Measurements from ENCODE around the gene GEMIN5.
"Not testable (repeated sequence)": the region's sequence is repeated elsewhere in the genome, so short reads cannot be mapped to it uniquely, and the experiment has no call there.

GEMIN5 gene

GRCh38 chr5:154937718-154938466 is at the start of gene GEMIN5:
Gene GEMIN5 (minus strand): TSS chr5:154938211. CDS start chr5:154938133, 78 bp downstream.
- peak; percentile 48 to 49 for DNase-seq (ENCODE audit: low read depth in 2 of 2)

DNA sequence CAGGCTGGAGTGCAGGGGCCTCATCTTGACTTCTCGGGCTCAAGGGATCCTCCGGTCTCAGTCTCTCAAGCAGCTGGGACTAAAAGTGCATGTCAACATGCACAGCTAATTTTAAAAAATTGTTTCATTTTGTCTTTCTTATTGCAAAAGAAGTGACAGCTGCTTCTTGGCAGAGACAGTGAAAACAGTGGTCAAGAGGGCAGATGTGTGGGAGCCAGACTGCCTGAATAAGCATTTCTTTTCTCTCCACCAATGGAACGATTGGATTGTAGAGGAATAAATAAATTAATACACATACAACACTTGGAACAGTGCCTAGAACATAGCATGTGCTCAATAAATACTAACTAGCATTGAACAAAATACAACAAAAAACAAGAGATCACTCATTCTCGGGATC is 48.1 kb upstream of the GEMIN5 start:
- no peak for DNase-seq (ENCODE audit: low read depth in 2 of 2)

DNA sequence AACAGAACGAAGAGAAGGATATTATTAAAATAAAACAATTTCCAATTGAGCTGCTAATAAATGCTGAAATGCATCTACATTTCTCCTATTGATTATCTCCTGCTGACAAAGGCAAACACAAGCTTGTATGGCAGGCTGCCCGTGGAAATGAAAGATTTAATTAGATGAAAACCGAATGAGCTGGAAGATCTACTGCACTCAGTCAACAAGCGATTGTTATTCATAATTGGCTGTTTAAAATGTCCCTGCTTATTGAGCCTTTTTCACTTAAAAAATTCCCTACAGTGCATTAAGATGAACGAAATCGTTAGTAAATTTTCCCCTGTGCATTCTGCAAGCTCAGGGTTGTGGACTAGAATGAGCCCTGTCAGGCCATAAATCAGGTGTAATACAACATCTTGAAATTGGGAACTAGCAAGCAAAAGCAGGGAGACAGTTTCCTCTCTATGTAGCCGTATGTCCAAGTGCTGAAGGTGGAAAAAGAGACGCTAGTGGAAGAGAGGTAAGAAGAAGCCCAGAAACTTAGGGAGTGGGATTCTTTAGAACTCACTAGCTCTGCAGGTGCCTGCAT is 47.0 kb upstream of the GEMIN5 start:
- DNase-seq (ENCODE audit: low read depth in 2 of 2): no peak

DNA sequence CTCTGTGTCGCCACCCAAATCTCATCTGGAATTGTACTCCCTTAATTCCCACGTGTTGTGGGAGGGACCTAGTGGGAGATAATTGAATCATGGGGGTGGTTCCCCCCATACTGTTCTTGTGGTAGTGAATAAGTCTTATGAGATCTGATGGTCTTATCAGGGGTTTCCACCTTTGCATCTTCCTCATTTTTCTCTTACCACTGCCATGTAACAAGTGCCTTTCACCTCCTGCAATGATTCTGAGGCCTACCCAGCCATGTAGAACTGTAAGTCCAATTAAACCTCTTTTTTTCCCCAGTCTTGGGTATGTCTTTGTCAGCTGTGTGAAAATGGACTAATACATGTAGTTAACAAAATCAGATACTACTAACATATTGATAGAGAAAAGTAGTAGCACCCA is 40.3 kb upstream of the GEMIN5 start:
- not testable (repeated sequence) for DNase-seq (ENCODE audit: low read depth in 2 of 2)

- no peak for DNase-seq (ENCODE audit: low read depth in 2 of 2)
Observed at GRCh38 chr5:154977409-154977808, 39.4 kb upstream of the GEMIN5 start.

DNA sequence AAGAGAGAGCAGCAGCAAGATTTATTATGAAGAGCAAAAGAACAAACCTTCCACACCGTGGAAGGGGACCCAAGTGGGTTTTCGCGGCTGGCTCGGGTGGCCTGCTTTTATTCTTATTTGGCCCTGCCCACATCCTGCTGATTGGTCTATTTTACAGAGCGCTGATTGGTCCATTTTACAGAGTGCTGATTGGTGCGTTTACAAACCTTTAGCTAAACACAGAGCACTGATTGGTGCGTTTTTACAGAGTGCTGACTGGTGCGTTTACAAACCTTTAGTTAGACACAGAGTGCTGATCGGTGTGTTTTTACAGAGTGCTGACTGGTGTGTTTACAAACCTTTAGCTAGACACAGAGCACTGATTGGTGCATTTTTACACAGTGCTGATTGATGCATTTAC is 38.1 kb upstream of the GEMIN5 start:
- DNase-seq (ENCODE audit: low read depth in 2 of 2): not testable (repeated sequence)

- DNase-seq (ENCODE audit: low read depth in 2 of 2): no peak
Observed at GRCh38 chr5:154972476-154973080, 34.6 kb upstream of the GEMIN5 start.

GRCh38 chr5:154971501-154971900 is 33.5 kb upstream of the GEMIN5 start:
- peak; percentile 20 to 32 for DNase-seq (ENCODE audit: low read depth in 2 of 2)

GRCh38 chr5:154970759-154971158 is 32.7 kb upstream of the GEMIN5 start:
- DNase-seq (ENCODE audit: low read depth in 2 of 2): no peak

DNA sequence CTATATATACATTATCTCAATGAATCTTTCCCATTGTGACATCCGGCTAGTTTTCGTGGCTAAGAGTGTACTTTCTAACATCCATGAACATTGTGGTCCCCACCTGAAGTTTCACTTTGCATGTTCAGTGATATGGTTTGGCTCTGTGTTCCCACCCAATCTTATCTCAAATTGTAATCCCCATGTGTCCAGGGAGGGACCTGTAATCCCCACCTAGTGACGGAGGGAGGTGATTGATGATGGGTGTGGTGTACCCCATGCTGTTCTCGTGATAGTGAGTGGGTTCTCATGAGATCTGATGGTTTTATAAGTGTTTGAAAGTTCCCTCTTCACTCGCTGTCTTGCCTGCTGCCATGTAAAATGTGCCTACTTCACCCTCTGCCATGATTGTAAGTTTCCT is 30.9 kb upstream of the GEMIN5 start:
- no peak for DNase-seq (ENCODE audit: low read depth in 2 of 2)

DNA sequence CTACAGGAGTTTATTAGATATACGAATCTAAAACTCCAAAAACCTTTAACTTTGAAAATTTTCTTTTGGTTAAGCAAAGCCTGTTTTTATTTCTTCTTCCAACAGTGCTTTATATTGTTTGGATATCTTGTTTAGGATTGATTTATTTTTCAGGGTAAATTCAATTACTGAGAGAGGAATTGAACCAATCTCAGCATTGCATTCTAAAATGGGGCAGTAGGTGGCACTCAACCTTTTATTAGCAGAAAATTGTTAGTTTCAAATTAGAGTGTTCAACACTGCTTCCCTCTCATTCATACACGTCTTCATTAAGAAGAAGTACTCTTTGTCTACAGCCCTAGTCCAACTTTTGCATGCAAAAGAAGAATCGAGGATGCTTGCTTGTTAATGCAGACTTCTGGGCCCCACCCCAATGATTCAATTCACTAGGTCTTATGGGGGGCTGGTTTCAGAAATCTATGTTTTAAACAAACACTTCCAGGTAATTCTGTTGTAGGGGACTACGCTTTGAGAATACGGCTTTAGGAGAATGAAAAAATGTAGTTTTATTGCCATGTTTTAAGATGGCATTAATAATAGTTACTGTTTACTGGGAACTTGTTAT is 29.5 kb upstream of the GEMIN5 start:
- DNase-seq (ENCODE audit: low read depth in 2 of 2): no peak

- DNase-seq (ENCODE audit: low read depth in 2 of 2): no peak
Observed at GRCh38 chr5:154966874-154967273, 28.9 kb upstream of the GEMIN5 start.

DNA sequence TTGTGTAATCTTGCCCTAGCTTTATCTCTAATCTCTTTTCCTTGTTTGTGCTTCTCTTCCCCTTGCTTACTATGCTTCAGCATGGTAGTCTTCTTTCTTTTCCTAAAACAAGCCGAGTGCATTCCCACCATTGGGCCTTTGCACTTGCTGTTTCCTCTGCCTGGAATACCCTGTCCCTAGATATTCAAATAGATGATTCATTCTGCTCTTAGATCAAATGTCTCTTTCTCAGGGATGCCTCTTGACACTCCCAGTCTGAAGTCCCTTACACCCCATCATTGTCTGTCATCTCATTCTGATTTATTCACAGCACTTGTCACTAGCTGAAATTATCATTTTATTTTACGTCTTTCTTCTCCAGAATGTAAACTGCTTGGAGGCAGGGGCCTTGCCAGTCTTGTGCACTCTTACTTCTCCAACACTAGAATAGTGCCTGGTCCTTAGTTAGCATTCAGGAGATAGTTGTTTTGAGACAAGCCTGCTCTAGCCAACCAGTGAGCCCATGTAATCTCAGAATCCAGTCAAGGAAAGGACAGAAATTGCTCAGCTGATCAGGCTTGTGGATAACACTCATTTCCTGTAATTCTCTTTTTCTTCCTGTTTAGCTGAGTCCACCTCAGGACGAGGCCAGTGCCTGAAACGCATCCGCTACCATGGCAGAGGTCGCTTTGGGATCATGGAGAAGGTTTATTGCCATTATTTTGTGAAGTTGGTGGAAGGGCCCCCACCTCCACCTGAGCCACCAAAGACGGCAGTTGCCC is 28.2 kb upstream of the GEMIN5 start:
- DNase-seq (ENCODE audit: low read depth in 2 of 2): no peak

GRCh38 chr5:154962494-154962893 is 24.5 kb upstream of the GEMIN5 start:
- DNase-seq (ENCODE audit: low read depth in 2 of 2): no peak

GRCh38 chr5:154956712-154957111 is 18.7 kb upstream of the GEMIN5 start:
- DNase-seq (ENCODE audit: low read depth in 2 of 2): no peak

- DNase-seq (ENCODE audit: low read depth in 2 of 2): no peak
Observed at GRCh38 chr5:154949781-154950180, 11.8 kb upstream of the GEMIN5 start.

DNA sequence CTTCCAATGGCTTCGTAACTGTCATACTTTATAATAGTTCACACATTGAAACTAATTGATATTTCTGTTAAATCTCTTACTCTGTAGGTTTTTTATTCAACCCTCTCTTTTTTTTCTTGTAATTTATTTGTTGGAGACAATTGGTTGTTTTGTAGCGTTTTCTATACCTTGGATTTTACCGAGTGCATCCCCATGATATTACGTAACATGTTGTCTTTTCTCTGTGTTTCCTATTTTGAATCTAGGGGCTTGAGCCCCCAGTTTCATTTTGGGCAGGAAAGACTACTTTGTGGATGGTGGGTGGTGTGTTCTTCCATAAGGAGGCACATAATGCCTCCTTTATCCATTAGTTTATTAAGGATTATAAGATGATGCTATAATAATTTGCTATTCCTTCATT is 10.3 kb upstream of the GEMIN5 start:
- no peak for DNase-seq (ENCODE audit: low read depth in 2 of 2)

DNA sequence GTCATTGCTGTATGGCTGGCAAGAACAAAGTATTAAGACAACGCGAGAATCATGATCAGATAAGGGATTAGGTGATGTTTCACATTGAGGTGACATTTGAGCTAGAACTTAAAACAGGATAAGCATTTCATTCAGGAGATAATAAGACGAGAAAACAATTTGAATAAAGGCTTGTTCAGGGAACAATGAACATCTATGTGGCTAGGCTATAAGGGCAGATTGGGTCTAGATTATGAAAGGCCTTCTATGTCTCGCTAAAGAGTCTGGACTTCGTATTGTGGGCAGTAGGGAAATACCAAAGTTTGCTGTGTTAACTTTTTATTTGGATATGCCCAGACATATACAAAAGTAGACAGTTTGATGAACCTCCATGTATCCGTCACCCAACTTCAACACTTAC is 9.8 kb upstream of the GEMIN5 start:
- DNase-seq (ENCODE audit: low read depth in 2 of 2): no peak

DNA sequence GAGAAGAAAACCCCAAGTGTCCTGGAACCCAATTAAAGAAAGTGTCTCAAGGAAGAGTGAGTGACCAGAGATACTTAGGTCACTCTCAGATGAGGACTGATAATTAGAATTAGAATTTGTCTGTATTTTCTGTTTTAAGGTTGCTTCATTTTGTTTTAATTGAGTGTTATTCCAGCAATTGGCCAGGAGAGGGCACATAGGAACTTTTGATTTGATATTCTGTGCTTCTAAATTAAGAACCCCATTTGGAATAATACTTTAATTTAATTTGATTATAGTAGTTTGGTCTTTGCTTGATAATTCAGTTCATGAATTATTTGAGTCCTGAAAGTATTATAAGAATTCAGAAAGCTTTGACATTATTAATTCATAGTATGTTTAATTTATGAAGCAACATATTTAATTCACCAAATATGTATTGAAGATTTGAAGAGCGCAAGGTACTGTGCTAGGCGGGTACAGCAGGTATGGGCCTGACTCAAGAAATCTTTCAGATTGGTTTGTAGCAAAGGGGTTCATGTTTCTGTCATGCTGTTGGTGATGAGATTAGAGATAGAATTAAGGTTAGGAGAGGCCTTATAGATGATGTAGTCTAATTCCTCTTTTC is 7.8 kb upstream of the GEMIN5 start:
- no peak for DNase-seq (ENCODE audit: low read depth in 2 of 2)

DNA sequence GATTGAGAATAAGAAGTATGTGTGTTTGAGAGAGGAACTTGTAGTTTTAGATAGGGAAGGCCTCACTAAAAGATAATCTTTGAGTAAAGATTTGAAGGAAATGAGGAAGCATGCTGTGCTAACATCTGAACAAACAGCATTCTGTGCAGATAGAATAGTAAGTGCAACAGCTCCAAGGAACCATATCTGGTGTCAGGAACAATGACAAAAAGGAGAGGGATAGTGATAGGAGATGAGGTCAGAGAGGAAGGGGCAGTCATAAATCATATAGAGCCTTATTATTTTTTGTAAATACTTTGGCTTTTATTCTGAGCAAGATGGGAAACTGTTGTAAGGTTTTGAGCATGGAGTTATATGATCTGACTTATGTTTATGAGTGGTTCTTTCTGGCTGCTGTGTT is 6.7 kb upstream of the GEMIN5 start:
- DNase-seq (ENCODE audit: low read depth in 2 of 2): no peak

- no peak for DNase-seq (ENCODE audit: low read depth in 2 of 2)
Observed at GRCh38 chr5:154943527-154943926, 5.5 kb upstream of the GEMIN5 start.

Data from fibroblast of skin of left biceps (primary cell).